Muscle layer of duodenum (tissue), 2 donors: ENCODE data around the gene LGALS3BP.

Source experiments
- H3K27ac ChIP-seq: one replicate; pipeline ENCODE4 v1.7.0; 2013; ENCODE audit warnings: mild to moderate bottlenecking, low read length
- H3K27me3 ChIP-seq: one replicate; pipeline ENCODE4 v1.7.0; 2013; ENCODE audit warnings: low read depth, mild to moderate bottlenecking, control low read depth, low read length
- H3K36me3 ChIP-seq, 2 donors: one replicate each; pipeline ENCODE4 v1.7.0; 2013; ENCODE audit warnings: low read length in 2 of 2, control low read depth in 1 of 2, mild to moderate bottlenecking in 1 of 2; ENCODE audit not compliant: insufficient read depth in 2 of 2, control insufficient read depth in 1 of 2
- H3K4me1 ChIP-seq, 2 donors: one replicate each; pipeline ENCODE4 v1.7.0; 2013; ENCODE audit warnings: low read length in 2 of 2, mild to moderate bottlenecking in 2 of 2, control low read depth in 1 of 2, moderate library complexity in 1 of 2; ENCODE audit not compliant: insufficient read depth in 2 of 2, control insufficient read depth in 1 of 2
- H3K4me3 ChIP-seq, 2 donors: one replicate each; pipeline ENCODE4 v1.7.0; 2013; ENCODE audit warnings: low read length in 2 of 2, low read depth in 1 of 2, mild to moderate bottlenecking in 1 of 2
- H3K9me3 ChIP-seq, 2 donors: one replicate each; pipeline ENCODE4 v1.7.0; 2013; ENCODE audit warnings: low read length in 2 of 2, control low read depth in 1 of 2, mild to moderate bottlenecking in 1 of 2; ENCODE audit not compliant: control insufficient read depth in 1 of 2
- donor health status: healthy.

LGALS3BP gene

GRCh38 chr17:78937561-78937960 lies 42.2 kb downstream of the LGALS3BP start:
- no peak overlapping the region for H3K27ac ChIP-seq

DNA sequence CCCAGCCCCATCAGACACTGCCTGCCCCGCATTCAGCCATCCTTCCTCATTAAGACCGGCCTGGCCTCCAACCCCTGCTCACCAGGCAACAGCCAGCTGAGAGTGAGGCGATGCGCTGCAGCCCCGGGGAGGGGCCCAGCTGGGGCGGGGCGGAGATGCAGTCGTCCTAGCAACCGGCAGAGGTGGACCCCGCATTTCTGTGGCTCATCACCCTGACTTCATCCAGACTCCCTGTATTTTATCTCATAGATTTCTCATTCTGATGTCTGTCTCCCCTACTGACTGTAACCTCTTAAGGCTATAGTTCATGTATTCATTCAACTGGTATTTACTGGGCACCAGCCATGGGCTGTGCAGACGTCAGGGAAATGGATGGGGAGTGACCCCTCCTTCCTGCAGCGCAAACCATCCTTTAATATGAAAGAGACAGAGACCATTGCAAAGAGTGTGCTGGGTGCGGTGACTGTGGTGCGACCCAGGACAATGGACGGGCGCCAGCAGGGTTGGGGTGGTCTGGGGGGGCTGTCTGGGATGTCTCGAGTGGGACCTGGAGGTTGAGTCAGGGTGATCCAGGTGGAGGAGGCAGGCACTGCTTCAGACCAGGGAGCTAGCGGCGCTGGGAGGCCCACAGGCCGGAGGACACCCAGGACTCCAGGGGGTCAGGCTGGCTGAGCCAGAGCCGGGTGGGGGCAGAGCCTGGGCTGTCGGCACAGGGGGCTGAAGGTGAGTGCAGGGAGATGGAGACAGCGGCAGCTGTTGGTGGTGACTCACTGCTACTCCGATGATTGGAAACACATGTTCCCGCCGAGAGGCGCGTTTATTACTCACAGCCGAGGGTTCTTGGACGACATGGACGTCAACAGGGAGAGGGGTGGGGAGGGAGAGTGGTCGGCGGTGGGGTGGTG lies 44.1 kb downstream of the LGALS3BP start:
- Histone ChIP-seq H3K4me3 (no peak overlapping the region), H3K9me3 (no peaks in the 10 kb centered on the region), H3K27me3 (no peaks in the 10 kb centered on the region), H3K4me1 (peaks cover 14 to 24% of the 10 kb centered on the region in 2 donors), H3K36me3 (no peaks in the 10 kb centered on the region), H3K27ac (peak overlapping the region; percentile 80)

More at GRCh38 chr17:78937561-78937960, 42.2 kb downstream of the LGALS3BP start:
- Histone ChIP-seq H3K36me3 (no peaks in the 10 kb centered on the region), H3K9me3 (no peaks in the 10 kb centered on the region), H3K4me1 (peaks cover 14 to 24% of the 10 kb centered on the region in 2 donors), H3K4me3 (no peak overlapping the region), H3K27me3 (no peaks in the 10 kb centered on the region)

- no peaks in the 10 kb centered on the region for H3K27me3 ChIP-seq
- H3K9me3 ChIP-seq = no peaks in the 10 kb centered on the region
- H3K27ac ChIP-seq = peak overlapping the region; percentile 80
- H3K36me3 ChIP-seq = no peaks in the 10 kb centered on the region
- H3K4me3 ChIP-seq = peak overlapping the region; percentile 2 to 16
- peaks cover 14 to 24% of the 10 kb centered on the region in 2 donors for H3K4me1 ChIP-seq
Measured at GRCh38 chr17:78934681-78935418, 44.9 kb downstream of the LGALS3BP start.

DNA sequence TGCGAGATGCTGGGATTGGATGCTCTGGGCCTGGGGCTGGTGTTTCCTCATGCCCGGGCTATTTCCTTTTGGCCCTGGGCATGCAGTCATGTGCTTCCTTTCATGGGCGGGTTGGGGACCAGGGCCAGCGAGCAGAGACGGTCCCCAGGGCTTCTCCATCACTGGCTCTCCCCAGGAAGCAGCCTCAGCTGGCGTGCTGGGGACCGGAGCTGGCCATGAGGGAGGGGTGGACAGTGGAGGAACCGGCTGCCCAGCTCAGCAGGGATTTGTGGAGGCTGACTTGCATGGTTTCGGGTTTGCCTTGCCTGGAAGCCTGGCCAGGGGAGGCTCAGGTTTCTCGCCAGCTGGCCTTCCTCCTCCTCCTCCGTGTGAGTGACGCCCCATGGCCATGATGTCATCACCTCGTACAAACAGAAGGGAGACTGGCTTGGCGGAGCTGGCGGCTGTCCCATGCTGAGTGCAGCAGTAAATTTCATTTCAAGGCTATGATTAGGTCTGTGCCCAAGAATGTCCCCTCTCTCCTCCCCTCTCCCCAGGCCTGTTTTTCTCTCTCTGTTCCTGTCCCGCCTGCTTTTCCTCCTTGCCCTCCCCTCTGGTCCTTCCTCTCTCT lies 45.7 kb downstream of the LGALS3BP start:
- Histone ChIP-seq H3K4me3 (peak overlapping the region; percentile 16 to 39), H3K4me1 (peaks cover 14 to 24% of the 10 kb centered on the region in 2 donors), H3K27ac (peak overlapping the region; percentile 80), H3K9me3 (no peaks in the 10 kb centered on the region), H3K27me3 (no peaks in the 10 kb centered on the region), H3K36me3 (no peaks in the 10 kb centered on the region)

DNA sequence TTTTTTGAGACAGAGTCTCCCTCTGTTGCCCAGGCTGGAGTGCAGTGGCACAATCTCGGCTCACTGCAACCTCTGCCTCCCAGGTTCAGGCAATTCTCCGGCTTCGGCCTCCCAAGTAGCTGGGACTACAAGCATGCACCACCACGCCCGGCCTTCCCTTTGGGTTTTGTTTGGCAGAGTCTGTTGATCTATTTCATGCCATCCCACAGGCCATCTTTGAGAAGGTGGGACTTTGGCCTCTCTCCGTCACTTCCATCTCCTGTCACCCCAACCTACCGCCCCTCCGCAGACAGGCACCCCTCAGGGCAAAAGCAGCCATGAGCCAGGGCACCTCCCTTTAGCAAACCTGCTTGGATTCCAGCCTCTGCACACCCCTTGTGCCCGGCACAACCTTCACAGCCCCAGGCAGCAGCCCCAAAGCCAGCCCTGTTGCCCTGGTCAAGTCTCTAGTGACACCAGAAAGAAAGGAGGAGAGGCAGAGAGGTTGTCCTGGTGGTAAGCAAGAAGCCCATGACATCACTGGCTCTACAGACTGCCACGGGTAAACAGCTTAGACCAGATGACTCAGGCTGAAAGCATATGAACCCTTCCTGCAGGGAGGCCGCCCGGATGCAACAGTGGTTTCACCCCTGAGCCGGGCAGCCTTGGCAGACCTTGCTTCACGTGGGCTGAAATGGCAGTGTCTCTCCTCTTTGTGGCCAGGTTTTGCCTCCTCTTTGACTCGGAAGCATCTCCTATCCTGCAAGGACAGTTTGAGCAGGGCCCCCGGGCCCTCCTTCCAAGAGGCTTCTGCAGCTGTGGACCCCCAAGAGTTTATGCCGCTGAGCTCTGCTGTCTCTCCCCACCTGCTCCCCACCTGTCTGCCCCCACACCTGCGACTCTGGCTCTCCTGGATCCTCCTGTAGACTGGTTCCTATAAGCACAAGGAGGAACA lies 46.4 kb downstream of the LGALS3BP start:
- Histone ChIP-seq H3K27me3 (no peaks in the 10 kb centered on the region), H3K4me1 (peaks cover 14 to 24% of the 10 kb centered on the region in 2 donors), H3K27ac (peak overlapping the region; percentile 80), H3K9me3 (no peaks in the 10 kb centered on the region), H3K4me3 (peak overlapping the region in 1 of 2 donors; percentile 16), H3K36me3 (no peaks in the 10 kb centered on the region)

DNA sequence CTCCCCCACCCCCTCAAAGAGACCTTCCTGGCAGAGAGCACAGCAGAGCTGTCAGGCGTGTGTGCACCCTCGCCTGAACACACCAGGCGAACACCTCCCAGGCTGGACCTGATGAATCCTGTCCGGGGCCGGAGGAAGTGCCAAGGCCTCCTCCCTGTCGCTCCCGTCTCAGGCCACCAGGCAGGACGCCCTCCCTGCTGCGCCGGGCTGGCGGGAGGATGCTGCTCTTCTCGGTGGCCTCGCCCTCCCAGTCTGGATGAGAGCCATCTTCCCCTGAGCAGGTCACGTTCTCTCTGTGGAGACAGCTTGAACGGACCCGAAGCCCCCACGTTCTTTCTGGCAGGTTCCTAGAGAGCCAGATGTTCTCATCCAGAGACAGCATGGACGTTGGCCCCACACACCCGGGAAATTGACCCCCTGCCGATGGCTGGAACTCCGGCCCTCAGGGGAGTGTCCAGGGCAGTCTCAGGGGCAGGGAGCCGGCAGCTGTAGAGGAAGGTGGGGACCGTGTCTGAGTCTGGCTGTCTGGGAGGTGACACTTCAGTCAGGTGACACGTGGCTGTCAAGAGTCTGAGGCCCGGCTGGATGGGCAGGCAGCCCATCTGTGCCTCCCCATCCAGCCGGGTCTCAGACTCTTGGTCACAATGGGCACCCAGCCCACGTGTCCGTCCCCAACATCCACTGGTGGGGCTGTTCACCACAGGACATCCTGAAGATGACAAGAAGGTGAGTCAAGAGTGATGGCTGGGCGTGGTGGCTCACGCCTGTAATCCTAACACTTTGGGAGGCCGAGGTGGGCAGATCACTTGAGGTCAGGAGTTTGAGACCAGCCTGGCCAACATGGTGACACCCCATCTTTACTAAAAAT lies 49.6 kb downstream of the LGALS3BP start:
- peaks cover 14 to 20% of the 10 kb centered on the region in 2 donors for H3K4me1 ChIP-seq
- no peak overlapping the region for H3K27ac ChIP-seq

DNA sequence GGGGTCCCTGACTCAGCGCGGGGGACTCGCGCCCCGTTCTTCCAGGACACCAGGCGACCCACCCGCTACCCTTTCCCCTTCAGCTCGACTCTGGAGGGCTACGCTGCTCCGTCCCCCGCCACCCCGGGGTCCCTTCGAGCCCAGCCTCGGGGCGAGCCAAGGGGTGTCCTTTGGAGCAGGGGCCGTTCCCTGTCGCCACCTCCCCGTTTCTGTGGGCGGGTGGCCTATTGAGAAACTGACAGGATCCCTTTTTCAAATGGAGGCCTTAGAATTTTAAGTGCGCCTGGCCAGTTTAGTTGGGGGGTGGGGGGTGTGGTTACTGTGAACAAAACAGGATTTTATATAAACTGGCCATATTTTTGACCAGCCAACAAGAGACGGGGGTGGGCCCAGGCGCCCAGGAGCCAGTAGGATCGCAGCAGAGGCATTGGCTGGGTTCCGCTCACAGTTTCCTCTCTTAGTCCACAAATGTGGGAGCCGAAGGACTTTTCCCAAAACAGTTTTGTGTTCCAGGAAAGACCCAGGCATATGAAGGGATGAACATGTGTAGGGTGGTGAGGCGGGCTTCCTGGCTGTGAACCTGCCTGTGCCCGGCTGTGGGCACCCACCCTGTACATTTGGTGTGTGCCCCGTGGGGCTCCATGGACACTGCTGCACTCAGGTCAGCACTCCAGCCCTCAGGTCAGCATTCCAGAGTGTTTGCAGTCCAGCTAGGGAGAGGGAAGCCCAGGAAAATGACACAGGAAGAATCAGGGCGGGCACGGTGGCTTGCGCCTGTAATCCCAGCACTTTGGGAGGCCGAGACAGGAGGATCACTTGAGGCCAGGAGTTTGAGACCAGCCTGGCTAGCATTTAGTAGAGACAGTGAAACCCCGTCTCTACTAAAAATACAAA lies 53.8 kb downstream of the LGALS3BP start:
- Histone ChIP-seq H3K27me3 (no peaks in the 10 kb centered on the region), H3K9me3 (no peaks in the 10 kb centered on the region), H3K4me3 (peak overlapping the region; percentile 26 to 60), H3K36me3 (no peaks in the 10 kb centered on the region), H3K27ac (peak overlapping the region; percentile 64), H3K4me1 (peaks cover 5 to 34% of the 10 kb centered on the region in 2 donors)

More for the DNA sequence above, 49.6 kb downstream of the LGALS3BP start:
- no peak overlapping the region for H3K4me3 ChIP-seq
- no peaks in the 10 kb centered on the region for H3K9me3 ChIP-seq
- no peaks in the 10 kb centered on the region for H3K27me3 ChIP-seq
- no peaks in the 10 kb centered on the region for H3K36me3 ChIP-seq

DNA sequence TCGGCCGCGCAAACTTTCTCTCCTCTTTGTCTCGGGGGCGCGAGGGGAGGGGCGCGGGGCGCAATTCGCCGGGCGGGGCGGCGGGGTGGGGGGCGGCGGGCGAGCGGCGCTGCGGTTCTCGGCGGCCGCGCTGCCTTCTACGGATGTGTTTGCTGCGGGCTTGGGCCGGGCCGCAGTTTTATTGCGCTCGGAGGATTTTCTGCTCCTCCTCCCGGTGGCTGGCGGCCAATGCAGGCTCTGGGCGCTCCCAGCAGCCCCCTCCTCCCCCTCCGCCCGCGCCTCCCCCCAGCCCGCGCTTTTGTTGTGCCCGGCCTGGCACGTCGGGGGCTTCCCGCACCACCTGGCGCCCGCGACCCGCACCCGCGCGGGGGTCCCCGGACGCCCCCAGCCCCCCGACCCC lies 54.5 kb downstream of the LGALS3BP start, which contains the start of gene TIMP2:
TIMP2 (minus strand) TSS at position 154 of the 400 bp plus-strand sequence. CDS start 299 bp downstream, outside the sequence.
- Histone ChIP-seq H3K4me1 (peaks cover 8 to 40% of the 10 kb centered on the region in 2 donors), H3K36me3 (no peaks in the 10 kb centered on the region), H3K27ac (peak within 1 kb of the TSS; percentile 72), H3K27me3 (no peaks in the 10 kb centered on the region), H3K9me3 (no peaks in the 10 kb centered on the region), H3K4me3 (peak within 1 kb of the TSS; percentile 74 to 88)

GRCh38 chr17:78924481-78925151 lies 55.1 kb downstream of the LGALS3BP start:
- Histone ChIP-seq H3K4me3 (peak overlapping the region; percentile 74 to 88), H3K27ac (peak overlapping the region; percentile 72), H3K27me3 (no peaks in the 10 kb centered on the region), H3K4me1 (peaks cover 13 to 46% of the 10 kb centered on the region in 2 donors), H3K36me3 (no peaks in the 10 kb centered on the region), H3K9me3 (no peaks in the 10 kb centered on the region)
